Stimulated activated naive B cell treated with anti-CD40 and anti-IgM and Interleukin-4, amounts not matched to agents 10 μg/mL and 1 μg/mL and 100 μg/mL, for 72 hours (primary cell): ENCODE measurements around the gene LY6G6D.
A peak's percentile ranks its signal among the peaks of the same experiment; 100 is the strongest.
"Not testable (repeated sequence)": the region's sequence is repeated elsewhere in the genome, so short reads cannot be mapped to it uniquely, and the experiment has no call there.

Source experiments
- ATAC-seq, 2 donors: fragments of 150-1000 bp; cut with Tn5 transposase; replicated peaks; 2 replicates each; pipeline ENCODE4 v1.10.0; 2021; ENCODE audit warnings: moderate library complexity in 1 of 2
- DNase-seq: peaks from one replicate; pipeline ENCODE4 v3.0.0; 2021
- H3K27ac Mint-ChIP-seq: one replicate; pipeline ENCODE4 v1.8.0; 2022; ENCODE audit warnings: mild to moderate bottlenecking, mixed read lengths
- H3K27me3 Mint-ChIP-seq, 2 donors: one replicate each; pipeline ENCODE4 v1.8.0; 2022; ENCODE audit warnings: mixed read lengths in 2 of 2
- H3K36me3 Mint-ChIP-seq, 2 donors: one replicate each; pipeline ENCODE4 v1.8.0; 2022; ENCODE audit warnings: mixed read lengths in 2 of 2, mild to moderate bottlenecking in 1 of 2
- H3K4me1 Mint-ChIP-seq, 2 donors: one replicate each; pipeline ENCODE4 v1.8.0; 2022; ENCODE audit warnings: mixed read lengths in 2 of 2, mild to moderate bottlenecking in 1 of 2
- H3K4me3 Mint-ChIP-seq, 2 donors: one replicate each; pipeline ENCODE4 v1.8.0; 2022; ENCODE audit warnings: mild to moderate bottlenecking in 2 of 2, mixed read lengths in 2 of 2, moderate library complexity in 1 of 2
- H3K9me3 Mint-ChIP-seq, 2 donors: one replicate each; pipeline ENCODE4 v1.8.0; 2022; ENCODE audit warnings: mixed read lengths in 2 of 2, mild to moderate bottlenecking in 1 of 2

LY6G6D gene

GRCh38 chr6:31702819-31703716 is 12.1 kb upstream of the LY6G6D start, which contains the start of gene ABHD16A:
ABHD16A (minus strand) TSS chr6:31703324; CDS start chr6:31703281, 43 bp downstream.
- Mint-ChIP-seq H3K4me3 (peak within 1 kb of the TSS; percentile 96 to 99), H3K4me1 (peaks cover 16 to 25% of the 10 kb centered on the region in 2 donors), H3K9me3 (no peaks in the 10 kb centered on the region), H3K27me3 (no peaks in the 10 kb centered on the region), H3K36me3 (peaks cover 4 to 13% of the 10 kb centered on the region in 2 donors), H3K27ac (peak within 1 kb of the TSS; percentile 98)
- peak; percentile 97 for DNase-seq
- ATAC-seq = peak; percentile 97 to 98

- DNase-seq = no peak
- no peak for ATAC-seq
- no peaks in the 10 kb centered on the region for H3K9me3 Mint-ChIP-seq
- peaks cover 4 to 11% of the 10 kb centered on the region in 2 donors for H3K36me3 Mint-ChIP-seq
- no peak overlapping the region for H3K27ac Mint-ChIP-seq
- H3K27me3 Mint-ChIP-seq = no peaks in the 10 kb centered on the region
- peaks cover 18 to 30% of the 10 kb centered on the region in 2 donors for H3K4me1 Mint-ChIP-seq
- H3K4me3 Mint-ChIP-seq = no peak overlapping the region
Observed at GRCh38 chr6:31705931-31706330, 9.2 kb upstream of the LY6G6D start.

DNA sequence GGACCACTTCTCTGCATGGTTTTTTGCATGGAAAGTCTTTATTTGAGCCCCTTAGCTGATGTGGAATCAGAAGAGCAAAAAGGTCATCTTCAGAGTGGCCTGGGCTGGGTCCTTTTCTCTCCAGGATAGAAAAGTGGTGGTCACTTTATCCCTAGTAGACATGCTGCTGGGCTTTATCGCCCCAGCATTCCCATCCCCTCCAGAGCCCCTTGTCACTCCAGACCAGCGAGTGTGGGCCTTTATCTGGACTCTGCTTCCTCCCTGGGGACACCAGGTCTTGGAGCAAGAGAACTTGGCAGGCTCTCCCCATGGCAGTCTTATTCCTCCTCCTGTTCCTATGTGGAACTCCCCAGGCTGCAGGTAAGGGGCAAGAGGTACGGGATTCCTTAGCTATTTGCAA is 8.5 kb upstream of the LY6G6D start, which contains the start of gene LY6G6F:
TSS of gene LY6G6F (plus strand) at position 268 of the 400 bp plus-strand sequence. CDS start at position 309, 41 bp downstream.
- no peak within 1 kb of the TSS for H3K4me3 Mint-ChIP-seq
- H3K36me3 Mint-ChIP-seq = peaks cover 4 to 7% of the 10 kb centered on the region in 2 donors
- DNase-seq (no peak), ATAC-seq (no peak)
- peaks cover 15 to 28% of the 10 kb centered on the region in 2 donors for H3K4me1 Mint-ChIP-seq
- H3K27ac Mint-ChIP-seq = peak within 1 kb of the TSS; percentile 47
- H3K27me3 Mint-ChIP-seq = no peaks in the 10 kb centered on the region
- no peaks in the 10 kb centered on the region for H3K9me3 Mint-ChIP-seq

GRCh38 chr6:31707701-31708100 is 7.4 kb upstream of the LY6G6D start:
- no peak overlapping the region for H3K27ac Mint-ChIP-seq
- no peaks in the 10 kb centered on the region for H3K9me3 Mint-ChIP-seq
- H3K4me3 Mint-ChIP-seq = no peak overlapping the region
- DNase-seq (no peak), ATAC-seq (no peak)
- peaks cover under 1% of the 10 kb centered on the region in 2 donors for H3K36me3 Mint-ChIP-seq
- no peaks in the 10 kb centered on the region for H3K27me3 Mint-ChIP-seq
- peaks cover 11 to 25% of the 10 kb centered on the region in 2 donors for H3K4me1 Mint-ChIP-seq

DNA sequence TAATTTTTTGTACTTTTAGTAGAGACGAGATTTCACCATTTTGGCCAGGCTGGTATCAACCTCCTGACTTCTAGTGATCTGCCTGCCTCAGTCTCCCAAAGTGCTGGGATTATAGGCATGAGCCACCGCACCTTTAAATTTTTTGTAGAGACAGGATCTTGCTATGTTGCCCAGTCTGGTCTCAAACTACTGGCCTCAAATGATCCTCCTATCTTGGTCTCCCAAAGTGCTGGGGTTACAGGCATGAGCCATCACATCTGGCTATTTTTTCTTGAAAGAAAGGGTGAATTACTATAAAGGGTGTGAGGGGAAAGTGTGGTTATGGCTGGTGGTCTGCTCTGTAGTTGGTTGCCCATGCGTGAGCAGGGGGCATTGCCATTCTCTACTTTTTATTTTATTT is 6.9 kb upstream of the LY6G6D start:
- no peaks in the 10 kb centered on the region for H3K9me3 Mint-ChIP-seq
- H3K27ac Mint-ChIP-seq = no peak overlapping the region
- H3K4me3 Mint-ChIP-seq = no peak overlapping the region
- ATAC-seq = no peak
- H3K27me3 Mint-ChIP-seq = no peaks in the 10 kb centered on the region
- no peaks in the 10 kb centered on the region for H3K36me3 Mint-ChIP-seq
- H3K4me1 Mint-ChIP-seq = peaks cover 11 to 24% of the 10 kb centered on the region in 2 donors
- DNase-seq = no peak

GRCh38 chr6:31709157-31709556 is 6.0 kb upstream of the LY6G6D start:
- not testable (repeated sequence) for H3K27me3 Mint-ChIP-seq, H3K9me3 Mint-ChIP-seq, H3K27ac Mint-ChIP-seq, DNase-seq, ATAC-seq, H3K36me3 Mint-ChIP-seq, H3K4me3 Mint-ChIP-seq
- peaks cover 9 to 19% of the 10 kb centered on the region in 2 donors for H3K4me1 Mint-ChIP-seq

- no peak overlapping the region for H3K27ac Mint-ChIP-seq
- H3K36me3 Mint-ChIP-seq = no peaks in the 10 kb centered on the region
- ATAC-seq = no peak
Observed at GRCh38 chr6:31710523-31711219, 4.5 kb upstream of the LY6G6D start.

DNA sequence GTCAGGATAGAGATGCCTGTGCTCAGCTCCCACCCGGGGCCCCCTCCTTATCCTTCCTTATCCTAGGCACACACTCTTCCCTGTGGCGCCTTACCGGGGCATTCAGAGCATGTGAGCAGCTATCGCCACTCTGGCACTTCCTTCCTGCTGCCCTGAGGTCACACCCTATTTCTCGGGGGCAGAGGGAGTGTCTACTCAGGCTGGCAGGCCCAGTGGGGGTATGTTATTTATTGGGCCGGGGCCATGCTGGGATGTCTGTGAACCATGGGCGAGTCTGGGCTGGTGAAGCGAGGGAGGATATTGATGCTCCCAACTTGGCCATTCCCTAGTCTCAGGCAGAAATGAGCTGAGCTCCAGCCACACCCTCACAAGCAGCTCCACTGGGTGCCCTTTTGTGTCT is 3.9 kb upstream of the LY6G6D start:
- no peak overlapping the region for H3K4me3 Mint-ChIP-seq
- H3K4me1 Mint-ChIP-seq = peaks cover 9 to 19% of the 10 kb centered on the region in 2 donors
- H3K27me3 Mint-ChIP-seq = no peaks in the 10 kb centered on the region
- no peak overlapping the region for H3K27ac Mint-ChIP-seq
- no peaks in the 10 kb centered on the region for H3K9me3 Mint-ChIP-seq
- ATAC-seq = no peak
- H3K36me3 Mint-ChIP-seq = no peaks in the 10 kb centered on the region
- no peak for DNase-seq

More at GRCh38 chr6:31710523-31711219, 4.5 kb upstream of the LY6G6D start:
- Mint-ChIP-seq H3K27me3 (no peaks in the 10 kb centered on the region), H3K4me3 (no peak overlapping the region), H3K4me1 (peaks cover 9 to 19% of the 10 kb centered on the region in 2 donors), H3K9me3 (no peaks in the 10 kb centered on the region)
- no peak for DNase-seq

GRCh38 chr6:31712296-31712695 is 2.9 kb upstream of the LY6G6D start:
- ATAC-seq (peak; percentile 73 to 76), DNase-seq (no peak)
- Mint-ChIP-seq H3K36me3 (no peaks in the 10 kb centered on the region), H3K9me3 (no peaks in the 10 kb centered on the region), H3K4me1 (peaks cover 9 to 19% of the 10 kb centered on the region in 2 donors), H3K27ac (no peak overlapping the region), H3K4me3 (no peak overlapping the region), H3K27me3 (no peaks in the 10 kb centered on the region)

DNA sequence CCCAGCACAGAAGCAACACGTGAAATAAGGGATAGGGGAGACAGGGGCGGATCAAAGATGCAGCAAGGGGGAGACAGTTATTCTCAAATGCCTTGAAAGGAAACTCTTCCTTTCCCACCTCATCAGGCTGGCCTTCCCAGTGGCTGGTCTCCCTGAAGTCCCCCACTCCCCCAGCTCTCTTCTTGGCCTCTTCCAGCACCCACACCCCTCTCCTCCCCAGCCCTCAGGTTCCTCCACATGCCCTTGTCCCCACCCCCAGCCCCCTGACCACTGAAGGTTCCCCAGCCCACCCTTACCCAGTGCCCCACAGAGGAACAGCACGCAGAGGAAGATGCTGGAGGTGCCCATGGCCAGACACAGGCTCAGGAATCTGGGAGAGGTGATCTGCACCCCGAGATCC is 1.7 kb upstream of the LY6G6D start:
- Mint-ChIP-seq H3K36me3 (no peaks in the 10 kb centered on the region), H3K27me3 (no peaks in the 10 kb centered on the region), H3K27ac (no peak overlapping the region), H3K4me1 (peaks cover 9 to 19% of the 10 kb centered on the region in 2 donors), H3K4me3 (no peak overlapping the region), H3K9me3 (no peaks in the 10 kb centered on the region)
- ATAC-seq (no peak), DNase-seq (no peak)

DNA sequence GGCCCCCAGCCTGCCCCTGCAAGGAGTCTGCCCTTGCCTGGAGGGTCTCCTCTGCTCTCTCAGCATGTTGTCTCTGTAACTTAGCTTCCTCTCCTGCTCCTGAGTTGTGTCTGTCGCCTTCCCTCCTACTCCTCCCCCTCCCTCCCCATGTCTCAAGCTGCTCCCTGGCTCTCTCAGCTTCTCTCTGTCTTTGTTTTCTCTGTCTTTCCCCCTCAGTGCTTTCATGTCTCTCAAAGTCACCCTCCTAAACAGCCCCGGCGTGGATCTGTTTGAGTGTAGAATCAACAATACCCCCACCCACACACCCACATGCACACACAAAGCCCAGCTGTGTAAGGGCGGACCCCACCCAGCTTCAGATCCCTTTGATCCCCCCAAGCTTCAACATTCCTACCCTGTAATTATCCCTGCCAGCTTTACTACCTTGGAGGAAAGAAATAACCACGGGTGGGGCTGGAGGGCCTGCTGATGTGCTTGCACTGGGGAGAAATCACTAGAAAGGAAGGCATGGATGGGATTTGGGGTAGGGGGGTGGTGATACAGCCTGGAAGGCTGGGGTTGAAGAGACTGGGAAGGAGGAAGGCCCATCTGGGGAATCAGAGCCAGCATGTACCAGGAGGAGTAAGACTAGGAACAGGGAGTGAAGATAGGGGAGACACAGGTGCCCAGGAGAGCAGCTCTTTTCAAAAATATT is 1.0 kb upstream of the LY6G6D start:
- Mint-ChIP-seq H3K4me1 (peaks cover 9 to 19% of the 10 kb centered on the region in 2 donors), H3K27ac (no peak overlapping the region), H3K36me3 (no peaks in the 10 kb centered on the region), H3K27me3 (no peaks in the 10 kb centered on the region), H3K9me3 (no peaks in the 10 kb centered on the region), H3K4me3 (no peak overlapping the region)
- ATAC-seq (no peak), DNase-seq (no peak)

DNA sequence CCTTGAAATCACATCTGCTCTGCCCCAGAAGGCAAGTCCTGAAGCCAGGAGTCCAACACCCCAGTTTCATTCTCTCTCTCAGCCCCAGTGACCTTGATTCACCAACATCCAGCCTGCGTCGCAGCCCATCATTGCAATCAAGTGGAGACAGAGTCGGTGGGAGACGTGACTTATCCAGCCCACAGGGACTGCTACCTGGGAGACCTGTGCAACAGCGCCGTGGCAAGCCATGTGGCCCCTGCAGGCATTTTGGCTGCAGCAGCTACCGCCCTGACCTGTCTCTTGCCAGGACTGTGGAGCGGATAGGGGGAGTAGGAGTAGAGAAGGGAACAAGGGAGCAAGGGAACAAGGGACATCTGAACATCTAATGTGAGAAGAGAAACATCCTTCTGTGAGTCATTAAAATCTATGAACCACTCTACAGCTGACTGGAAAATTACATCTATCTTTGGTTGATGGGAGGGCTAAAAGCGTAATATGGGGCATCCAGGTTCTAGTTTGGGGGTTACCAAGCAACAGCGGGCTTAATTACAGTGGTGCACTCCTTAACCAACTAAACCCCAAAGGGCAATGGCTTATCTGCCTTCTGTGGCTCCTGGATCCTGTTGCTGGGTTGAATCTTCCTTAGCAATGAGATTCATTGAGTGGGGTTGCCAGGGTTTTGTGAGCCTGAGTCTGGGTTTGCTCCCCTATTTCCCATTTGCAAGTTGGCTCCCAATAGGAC is 2.5 kb downstream of the LY6G6D start:
- Mint-ChIP-seq H3K27ac (no peak overlapping the region), H3K27me3 (no peaks in the 10 kb centered on the region), H3K36me3 (no peaks in the 10 kb centered on the region), H3K9me3 (no peaks in the 10 kb centered on the region), H3K4me1 (peaks cover 0 to 2% of the 10 kb centered on the region in 2 donors), H3K4me3 (no peak overlapping the region)
- ATAC-seq = no peak
- DNase-seq = no peak

- Mint-ChIP-seq H3K9me3 (no peaks in the 10 kb centered on the region), H3K4me3 (no peak overlapping the region), H3K27me3 (no peaks in the 10 kb centered on the region), H3K4me1 (peaks cover 3 to 4% of the 10 kb centered on the region in 2 donors), H3K27ac (no peak overlapping the region), H3K36me3 (no peaks in the 10 kb centered on the region)
- no peak for ATAC-seq
- no peak for DNase-seq
Observed at GRCh38 chr6:31718265-31718664, 3.1 kb downstream of the LY6G6D start.

GRCh38 chr6:31719001-31719400 is 3.9 kb downstream of the LY6G6D start:
- no peaks in the 10 kb centered on the region for H3K9me3 Mint-ChIP-seq
- H3K4me3 Mint-ChIP-seq = no peak overlapping the region
- no peak for DNase-seq
- H3K36me3 Mint-ChIP-seq = no peaks in the 10 kb centered on the region
- ATAC-seq = no peak
- H3K27me3 Mint-ChIP-seq = no peaks in the 10 kb centered on the region
- no peak overlapping the region for H3K27ac Mint-ChIP-seq
- peaks cover 8 to 11% of the 10 kb centered on the region in 2 donors for H3K4me1 Mint-ChIP-seq
